RWPE1 (cell line): ENCODE data around the gene LRP1B.

Experiments
- CTCF ChIA-PET: fragments of 350-600 bp; sonication (Branson Sonifier 250); formaldehyde crosslinking; extraction: SDS; loops from one replicate; lab custom pipeline; 2021; lab: Yijun Ruan, JAX
- POLR2A ChIA-PET: fragments of 400-600 bp; formaldehyde crosslinking; extraction: SDS; loops from one replicate; lab custom pipeline; 2020; ENCODE audit warnings: antibody characterized with exemption; ENCODE audit not compliant: low non-redundant PET; lab: Yijun Ruan, JAX
- DNase-seq: peaks from one replicate; pipeline ENCODE4 v3.0.0; 2012; ENCODE audit warnings: low spot score
- H3K27ac ChIP-seq: fragments of 450-650 bp; 2 replicates; pipeline ENCODE4 v1.5.1; 2017
- CTCF ChIP-seq: fragments of 450-650 bp; conservative IDR thresholded peaks from 2 replicates; pipeline ENCODE4 v1.5.1; 2017; ENCODE audit warnings: low read depth, mild to moderate bottlenecking

LRP1B gene

GRCh38 chr2:141492816-141493215, 638.0 kb downstream of the LRP1B start:
- H3K27ac ChIP-seq, result no peak overlapping the region
- ChIA-PET POLR2A (no interaction called here), CTCF (no interaction called here)
- DNase-seq, result no peak
- no peak for TF ChIP-seq CTCF

GRCh38 chr2:141490886-141491285, 639.9 kb downstream of the LRP1B start:
- no peak for DNase-seq
- CTCF ChIA-PET, result interaction anchor here (0.6 kb wide), 1 partner anchor 1896 kb away, joined by 3 read pairs; no protein-coding TSS in a partner anchor
- TF ChIP-seq CTCF, result no peak
- POLR2A ChIA-PET, result no interaction called here
- H3K27ac ChIP-seq, result no peak overlapping the region

- no peak for TF ChIP-seq CTCF
- CTCF ChIA-PET, result no interaction called here
- POLR2A ChIA-PET, result no interaction called here
- no peak overlapping the region for H3K27ac ChIP-seq
- no peak for DNase-seq
Measured at GRCh38 chr2:141482697-141483096, 648.1 kb downstream of the LRP1B start.

GRCh38 chr2:141475801-141476200, 655.0 kb downstream of the LRP1B start:
- CTCF ChIA-PET, result no interaction called here
- no peak for DNase-seq
- POLR2A ChIA-PET, result no interaction called here
- no peak overlapping the region for H3K27ac ChIP-seq
- no peak for TF ChIP-seq CTCF

- H3K27ac ChIP-seq, result no peak overlapping the region
- no peak for TF ChIP-seq CTCF
- ChIA-PET POLR2A (no interaction called here), CTCF (no interaction called here)
- no peak for DNase-seq
Measured at GRCh38 chr2:141468761-141469160, 662.1 kb downstream of the LRP1B start.

- no peak for TF ChIP-seq CTCF
- POLR2A ChIA-PET, result no interaction called here
- no peak overlapping the region for H3K27ac ChIP-seq
Measured at GRCh38 chr2:141467331-141467730, 663.5 kb downstream of the LRP1B start.

GRCh38 chr2:141464995-141465394, 665.8 kb downstream of the LRP1B start:
- ChIA-PET CTCF (no interaction called here), POLR2A (no interaction called here)
- DNase-seq, result no peak
- no peak overlapping the region for H3K27ac ChIP-seq
- no peak for TF ChIP-seq CTCF

More at GRCh38 chr2:141467331-141467730, 663.5 kb downstream of the LRP1B start:
- CTCF ChIA-PET, result no interaction called here
- no peak for DNase-seq
